ENCODE measurements around the gene CCDC68.
"Not testable (repeated sequence)": the region's sequence is repeated elsewhere in the genome, so short reads cannot be mapped to it uniquely, and the experiment has no call there.

Gene CCDC68

GRCh38 chr18:54958704-54959625 is at the start of gene CCDC68:
Gene CCDC68, minus strand, starts transcription at chr18:54959461. Its CDS starts 16,670 bp downstream, at chr18:54942791.
- no peak for DNase-seq

GRCh38 chr18:55007602-55008001 is 48.3 kb upstream of the CCDC68 start:
- DNase-seq, result no peak

GRCh38 chr18:55003695-55004094 is 44.4 kb upstream of the CCDC68 start:
- no peak for DNase-seq

- DNase-seq, result no peak
These were observed 43.0 kb upstream of the CCDC68 start for GRCh38 chr18:55002261-55002660.

- DNase-seq, result no peak
These were observed 42.2 kb upstream of the CCDC68 start for GRCh38 chr18:55001394-55002024.

GRCh38 chr18:55000529-55000928 is 41.3 kb upstream of the CCDC68 start:
- DNase-seq, result no peak

- DNase-seq, result no peak
These were observed 39.8 kb upstream of the CCDC68 start for GRCh38 chr18:54999016-54999415.

- DNase-seq, result no peak
These were observed 36.3 kb upstream of the CCDC68 start for GRCh38 chr18:54995421-54996143.

- DNase-seq, result no peak
These were observed 32.7 kb upstream of the CCDC68 start for GRCh38 chr18:54991981-54992380.

- no peak for DNase-seq
These were observed 25.6 kb upstream of the CCDC68 start for GRCh38 chr18:54984908-54985307.

GRCh38 chr18:54983791-54984190 is 24.5 kb upstream of the CCDC68 start:
- no peak for DNase-seq

GRCh38 chr18:54983041-54983686 is 23.9 kb upstream of the CCDC68 start:
- DNase-seq, result no peak

GRCh38 chr18:54981076-54981475 is 21.8 kb upstream of the CCDC68 start:
- DNase-seq, result no peak

- DNase-seq, result no peak
These were observed 16.3 kb upstream of the CCDC68 start for GRCh38 chr18:54975598-54975997.

- DNase-seq, result no peak
These were observed 13.8 kb upstream of the CCDC68 start for GRCh38 chr18:54973046-54973445.

GRCh38 chr18:54968807-54969206 is 9.5 kb upstream of the CCDC68 start:
- DNase-seq, result no peak

- DNase-seq, result not testable (repeated sequence)
These were observed 9.0 kb upstream of the CCDC68 start for GRCh38 chr18:54968237-54968636.

- no peak for DNase-seq
These were observed 8.5 kb upstream of the CCDC68 start for GRCh38 chr18:54967786-54968185.

GRCh38 chr18:54964741-54965140 is 5.5 kb upstream of the CCDC68 start:
- DNase-seq, result no peak

- DNase-seq, result no peak
These were observed 3.8 kb upstream of the CCDC68 start for GRCh38 chr18:54962919-54963645.

- DNase-seq, result no peak
These were observed 2.6 kb upstream of the CCDC68 start for GRCh38 chr18:54961868-54962267.

GRCh38 chr18:54961016-54961423 is 1.8 kb upstream of the CCDC68 start:
- DNase-seq, result no peak
